DOHH2 (cell line): Measurements from ENCODE around the gene TBC1D22A.

ENCODE experiments used
- EZH2phosphoT487 ChIP-seq: fragments of 200-600 bp; sonication (generic); IDR thresholded peaks from 2 replicates; pipeline ENCODE4 v1.6.1; 2017; ENCODE audit warnings: borderline replicate concordance, mild to moderate bottlenecking, antibody characterized with exemption, low read length, moderate library complexity, mixed read lengths
- TF ChIP-seq, protein P1 (sequence below): fragments of 200-600 bp; sonication (generic); IDR thresholded peaks from one replicate; pipeline ENCODE4 v1.5.1; 2014; ENCODE audit warnings: antibody characterized with exemption, mild to moderate bottlenecking, low read depth, low read length; ENCODE audit not compliant: poor library complexity, severe bottlenecking

DNA sequence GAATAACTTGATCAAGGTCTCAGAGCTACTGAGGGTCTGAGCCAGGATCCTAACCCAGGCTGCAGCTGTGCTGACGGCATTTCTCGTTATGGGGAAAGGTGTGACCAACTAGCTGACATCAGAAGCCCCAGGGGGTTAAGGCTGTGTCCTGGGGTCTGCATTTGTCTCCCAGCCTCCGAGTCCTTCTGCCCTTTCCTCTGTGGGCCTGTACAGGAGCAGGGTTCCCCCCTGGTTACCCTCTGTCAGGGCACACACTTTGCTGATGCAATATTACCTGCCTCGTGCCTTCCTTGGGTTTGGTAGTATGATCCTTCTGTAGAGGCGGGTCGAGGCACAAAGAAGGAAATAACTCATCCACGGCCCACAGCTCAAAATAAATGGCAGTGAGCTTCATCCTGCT, 183.0 kb downstream of the TBC1D22A start:
- TF ChIP-seq, protein P1, sequence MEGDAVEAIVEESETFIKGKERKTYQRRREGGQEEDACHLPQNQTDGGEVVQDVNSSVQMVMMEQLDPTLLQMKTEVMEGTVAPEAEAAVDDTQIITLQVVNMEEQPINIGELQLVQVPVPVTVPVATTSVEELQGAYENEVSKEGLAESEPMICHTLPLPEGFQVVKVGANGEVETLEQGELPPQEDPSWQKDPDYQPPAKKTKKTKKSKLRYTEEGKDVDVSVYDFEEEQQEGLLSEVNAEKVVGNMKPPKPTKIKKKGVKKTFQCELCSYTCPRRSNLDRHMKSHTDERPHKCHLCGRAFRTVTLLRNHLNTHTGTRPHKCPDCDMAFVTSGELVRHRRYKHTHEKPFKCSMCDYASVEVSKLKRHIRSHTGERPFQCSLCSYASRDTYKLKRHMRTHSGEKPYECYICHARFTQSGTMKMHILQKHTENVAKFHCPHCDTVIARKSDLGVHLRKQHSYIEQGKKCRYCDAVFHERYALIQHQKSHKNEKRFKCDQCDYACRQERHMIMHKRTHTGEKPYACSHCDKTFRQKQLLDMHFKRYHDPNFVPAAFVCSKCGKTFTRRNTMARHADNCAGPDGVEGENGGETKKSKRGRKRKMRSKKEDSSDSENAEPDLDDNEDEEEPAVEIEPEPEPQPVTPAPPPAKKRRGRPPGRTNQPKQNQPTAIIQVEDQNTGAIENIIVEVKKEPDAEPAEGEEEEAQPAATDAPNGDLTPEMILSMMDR = no peak
- no peak for TF ChIP-seq EZH2phosphoT487
